ENCODE measurements around the gene HADHB. TPM values are rescaled to one million over a fixed set of nuclear protein-coding genes. Genes with fewer than 3 reads are reported as not detected.

Gene HADHB
- total and polyA plus RNA-seq, 10 of the 15 experiments (the other 5 are each of a cell fraction or from before 2014, with no cell fraction given) = 53.7 to 145 (median 85.5) TPM

GRCh38 chr2:26300234-26300925 is 55.6 kb downstream of the HADHB start:
- ATAC-seq = 0 out of 3 replicates have a peak, but pooled peaks have one; percentile 6
- in situ Hi-C loops (cut with MboI) = no loop called here
- TF ChIP-seq IRF3 (IDR thresholded peaks at IDR 0.05) (no peak), YY1 (IDR thresholded peaks at IDR 0.05; ENCODE audit: low read depth, low read length) (no peak), ZNF207 (IDR thresholded peaks at IDR 0.05; ENCODE audit: borderline replicate concordance) (no peak), HCFC1 (IDR thresholded peaks at IDR 0.05; ENCODE audit: low read length) (no peak), POLR2AphosphoS5 (IDR thresholded peaks at IDR 0.05; ENCODE audit: low read length) (no peak), EGR1 (IDR thresholded peaks at IDR 0.05; ENCODE audit: borderline replicate concordance in 1 of 2, low read depth in 2 of 2, low read length in 2 of 2) (no peak), ZNF687 (IDR thresholded peaks at IDR 0.05) (no peak), HDAC6 (IDR thresholded peaks at IDR 0.05; ENCODE audit: unreplicated experiment) (no peak), RFX5 (IDR thresholded peaks at IDR 0.05; ENCODE audit: low read depth, low read length) (no peak), HDGF (IDR thresholded peaks at IDR 0.05) (no peak), E4F1 (IDR thresholded peaks at IDR 0.05; ENCODE audit: borderline replicate concordance, partially characterized antibody) (no peak), RAD21 (IDR thresholded peaks at IDR 0.05; ENCODE audit: insufficient read depth, low read depth, low read length) (no peak), JUNB (IDR thresholded peaks at IDR 0.05) (no peak)

More at GRCh38 chr2:26300234-26300925, 55.6 kb downstream of the HADHB start:
- Histone ChIP-seq H4K20me1 (ENCODE audit: control insufficient read depth, insufficient read depth) (no peaks in the 10 kb centered on the region), H3K27me3 (replicated peaks in 1 of 2; ENCODE audit: control insufficient read depth in 2 of 2, insufficient read depth in 2 of 2, low read length in 1 of 2) (no peaks in the 10 kb centered on the region), H3K4me3 (no peak overlapping the region), H3K27ac (ENCODE audit: control insufficient read depth, insufficient read depth) (no peak overlapping the region), H3K9ac (ENCODE audit: control insufficient read depth, insufficient read depth, low read length) (no peak overlapping the region), H3K4me2 (ENCODE audit: control insufficient read depth, insufficient read depth) (no peak overlapping the region), H2AFZ (ENCODE audit: control insufficient read depth, low read depth, low read length) (peak overlapping the region; percentile 81), H3K79me2 (ENCODE audit: control insufficient read depth, insufficient read depth, low read length) (no peaks in the 10 kb centered on the region), H3K36me3 (ENCODE audit: control insufficient read depth in 2 of 2, insufficient read depth in 2 of 2, low read length in 1 of 2) (no peaks in the 10 kb centered on the region), H3K9me3 (replicated peaks; ENCODE audit: control insufficient read depth, insufficient read depth, low read length) (no peaks in the 10 kb centered on the region), H3K4me1 (ENCODE audit: control insufficient read depth, insufficient read depth, low read length) (peaks cover 4% of the 10 kb centered on the region; the same call in 1 of the 2 replicates)
- WGBS (ENCODE audit: insufficient coverage, insufficient replicate concordance, low lambda C conversion rate, missing lambda C conversion rate) = 88% methylated on average over 22 of the region's 22 CpGs
- BruUV-seq (replicated peaks) = no TSS peak
- intact Hi-C loops (cut with micrococcal nuclease; ENCODE audit: unreplicated experiment) = no loop called here
- ChIA-PET RAD21 (ENCODE audit: unreplicated experiment) (interaction anchor here (0.8 to 1.6 kb wide), 3 partner anchors 16 to 59 kb away, joined by 3 to 11 read pairs (median 4); partner anchors contain the start of genes HADHA and HADHB), POLR2A (interaction anchor here (0.7 to 2.7 kb wide), 4 partner anchors 28 to 449 kb away, joined by 3 to 24 read pairs (median 5); partner anchors contain the start of genes HADHA and HADHB), CTCF (interaction anchor here (0.7 to 1.5 kb wide), 3 partner anchors 10 to 57 kb away, joined by 4 to 6 read pairs (median 5); no protein-coding TSS in a partner anchor), SMC1A (ENCODE audit: uncharacterized antibody, unreplicated experiment) (interaction anchor here (0.6 to 3.0 kb wide), 7 partner anchors 16 to 61 kb away, joined by 3 to 10 read pairs (median 8); partner anchors contain the start of genes ADGRF3, HADHA, HADHB and SELENOI)
- DNase-seq (ENCODE audit: low read depth, low spot score) = no peak
- FAIRE-seq = no peak
